NCI-H748 treated with DMSO at 0.1 percent for 48 hours (cell line): ENCODE data around the gene DIPK1C.
"Not testable (repeated sequence)": the region's sequence is repeated elsewhere in the genome, so short reads cannot be mapped to it uniquely, and the experiment has no call there.

Experiments
- DNase-seq: peaks from one replicate; lab custom pipeline; 2025; lab: John Stamatoyannopoulos, UW

The DIPK1C gene

DNA sequence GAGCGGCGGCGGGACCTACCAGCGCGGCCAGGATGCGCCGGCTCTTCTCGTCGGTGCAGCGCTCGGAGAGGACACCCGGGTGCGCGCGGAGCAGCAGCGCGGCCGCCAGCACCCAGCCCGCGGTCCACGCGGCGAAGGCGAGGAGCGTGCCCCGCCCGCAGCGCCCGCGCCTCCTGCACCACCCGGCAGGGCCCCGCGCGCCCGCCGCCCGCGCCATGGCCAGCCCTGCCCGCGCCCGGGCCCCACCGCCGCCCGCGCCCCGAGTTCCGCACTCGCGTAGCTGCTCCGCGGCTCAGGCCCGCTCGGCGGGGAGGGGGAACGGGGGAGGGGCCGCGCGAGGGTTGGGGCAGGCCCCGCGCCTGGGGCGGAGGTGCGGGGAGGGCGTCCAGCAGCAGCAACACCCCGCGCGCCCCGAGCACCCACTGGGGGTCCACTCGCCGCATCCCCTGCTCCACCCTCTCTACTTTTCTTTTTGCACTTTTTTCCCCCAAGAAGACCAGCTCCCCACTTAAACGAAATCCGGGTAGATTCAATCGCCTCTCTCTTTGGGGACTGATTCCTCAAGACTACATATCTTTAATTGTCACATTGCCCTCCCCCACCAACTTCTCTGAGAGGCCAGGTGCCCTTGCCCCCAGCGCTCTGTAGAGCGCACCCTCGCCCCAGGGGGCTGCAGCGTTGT is at the start of gene DIPK1C:
TSS of gene DIPK1C (minus strand) at position 266 of the 682 bp plus-strand sequence. CDS start at position 217, 49 bp downstream.
- DNase-seq: no peak

DNA sequence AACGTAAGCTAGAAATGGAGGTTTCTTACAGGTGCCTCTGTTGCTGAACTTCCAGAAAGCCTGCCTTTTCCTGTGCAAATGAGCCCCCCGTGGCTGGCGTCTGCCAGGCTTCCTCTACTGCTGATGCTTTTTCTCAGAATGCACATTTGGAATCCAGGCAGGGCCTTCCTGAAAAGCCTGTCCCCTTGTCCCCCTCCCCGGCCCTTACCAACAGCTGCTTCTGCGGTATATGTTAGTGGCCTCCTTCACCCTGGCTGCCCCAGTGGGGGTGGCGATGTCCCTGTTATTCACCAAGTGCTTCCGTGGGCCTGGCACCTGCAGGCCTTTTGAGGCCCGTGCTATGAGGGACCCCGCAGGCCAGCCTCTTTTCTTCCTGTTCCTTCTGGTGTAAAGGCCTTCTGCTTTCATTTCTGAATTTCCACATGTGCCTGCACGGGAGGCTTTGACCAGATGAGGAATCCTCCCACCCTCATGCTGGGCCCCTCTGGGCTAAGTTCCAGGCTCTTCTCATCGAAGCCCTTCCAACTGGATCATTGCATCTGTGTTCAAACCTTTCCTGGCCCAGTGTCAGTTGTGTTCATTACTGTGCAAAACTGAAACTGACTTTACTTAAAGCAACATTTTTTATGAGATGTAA is 49.5 kb upstream of the DIPK1C start:
- DNase-seq: no peak

DNA sequence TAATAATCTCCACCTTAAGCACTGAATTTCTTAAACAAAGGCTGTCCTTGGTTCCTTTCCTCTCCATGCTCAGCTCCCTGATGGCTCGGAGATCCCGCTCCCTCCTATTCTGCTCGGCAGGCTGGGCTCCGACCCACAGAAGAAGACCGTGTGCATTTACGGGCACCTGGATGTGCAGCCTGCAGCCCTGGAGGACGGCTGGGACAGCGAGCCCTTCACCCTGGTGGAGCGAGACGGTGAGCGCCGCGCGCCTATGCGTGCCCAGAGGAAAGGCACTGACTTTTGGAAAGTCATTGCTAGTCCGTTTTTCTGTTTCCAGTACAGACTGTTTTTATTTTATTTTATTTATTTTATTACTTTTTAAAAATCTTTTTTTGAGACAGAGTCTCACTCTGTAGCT is 48.7 kb upstream of the DIPK1C start:
- DNase-seq: no peak

DNA sequence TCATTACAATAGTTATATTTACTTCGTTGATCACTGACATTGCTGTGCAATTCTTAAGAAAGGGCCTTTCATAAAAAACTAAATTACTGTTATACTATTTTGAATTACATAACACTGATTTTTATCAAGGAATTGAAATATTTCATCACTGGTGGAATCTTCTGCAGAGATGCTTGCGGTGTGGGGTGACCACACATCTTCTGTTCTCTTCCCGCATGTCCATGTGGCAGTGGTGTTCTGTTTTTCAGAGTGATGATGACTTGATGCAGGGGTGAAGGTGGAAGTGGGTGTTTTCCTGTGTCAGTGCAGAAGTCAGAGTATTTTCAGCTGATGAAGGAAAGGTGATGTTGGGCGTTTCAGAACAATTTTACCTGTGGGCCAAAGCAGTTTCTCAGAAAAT is 46.0 kb upstream of the DIPK1C start:
- DNase-seq: no peak

DNA sequence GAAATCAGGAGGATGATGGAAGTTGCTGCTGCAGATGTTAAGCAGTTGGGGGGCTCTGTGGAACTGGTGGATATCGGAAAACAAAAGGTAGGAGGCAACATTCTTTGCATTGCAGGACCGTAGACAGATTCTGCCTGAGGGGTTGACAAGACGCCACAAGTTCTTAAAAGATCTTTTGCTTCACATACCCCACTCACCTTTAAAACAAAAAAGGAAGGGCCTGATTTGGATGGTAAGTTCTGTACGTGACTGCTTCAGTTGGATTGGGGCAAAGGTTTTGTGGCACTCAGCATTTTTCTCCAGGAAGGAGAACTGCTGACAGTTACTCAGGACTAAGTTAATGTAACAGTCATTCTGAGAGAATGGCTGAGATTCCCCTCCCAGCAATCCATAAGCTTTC is 44.3 kb upstream of the DIPK1C start:
- DNase-seq: no peak

DNA sequence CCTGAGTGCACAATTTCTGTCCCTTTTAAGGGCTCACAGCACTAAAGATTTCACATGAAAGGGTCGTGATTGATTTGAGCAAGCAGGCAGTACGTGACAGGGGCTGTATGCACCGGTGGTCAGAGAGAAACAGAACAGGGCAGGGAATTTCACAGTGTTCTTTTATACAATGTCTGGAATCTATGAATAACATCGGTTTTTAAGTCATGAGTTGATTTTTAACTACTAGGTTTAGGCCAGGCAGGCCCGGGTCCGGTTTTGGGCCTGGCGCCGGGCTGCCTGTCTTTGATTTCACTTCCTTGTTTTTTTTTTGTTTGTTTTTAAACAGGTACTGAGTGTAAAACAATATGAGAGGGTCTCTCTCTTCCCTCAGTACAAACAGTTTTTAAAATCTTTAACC is 43.7 kb upstream of the DIPK1C start:
- not testable (repeated sequence) for DNase-seq

DNA sequence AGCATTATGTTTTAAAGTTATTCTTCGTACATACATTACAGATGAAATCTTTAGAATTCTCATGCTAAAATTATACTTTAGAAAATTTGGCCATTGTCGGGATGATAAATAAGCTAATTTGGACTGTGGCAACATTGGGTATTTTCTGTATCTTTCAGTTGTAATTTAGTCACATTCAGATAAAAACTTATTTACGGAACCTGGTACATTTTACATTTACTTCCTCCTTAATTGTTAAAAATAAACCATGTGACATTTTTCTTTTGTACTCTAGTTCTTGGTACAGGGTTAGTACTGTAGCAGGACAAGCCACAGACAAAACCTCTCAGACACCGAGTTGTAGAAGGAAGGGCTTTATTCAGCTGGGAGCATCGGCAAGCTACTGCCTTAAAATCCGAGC is 43.3 kb upstream of the DIPK1C start:
- DNase-seq: no peak

DNA sequence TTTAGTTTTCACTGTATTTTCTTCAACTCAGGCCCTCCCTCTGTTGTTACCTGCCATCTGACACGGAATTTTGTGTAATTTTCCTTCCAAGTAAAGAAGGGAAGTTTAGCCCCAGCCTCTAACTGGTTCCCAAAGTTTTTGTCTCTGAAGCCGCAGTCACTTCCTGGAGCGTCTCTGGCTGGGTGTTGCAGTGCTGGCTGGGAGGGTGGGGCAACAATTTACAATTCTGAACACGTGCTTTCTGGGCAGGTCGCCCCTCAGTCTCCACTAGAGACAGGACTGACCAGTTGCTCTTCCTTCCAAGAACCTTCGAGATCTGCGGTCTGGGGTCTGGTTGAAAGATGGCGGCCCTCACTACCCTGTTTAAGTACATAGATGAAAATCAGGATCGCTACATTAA is 42.5 kb upstream of the DIPK1C start:
- no peak for DNase-seq

DNA sequence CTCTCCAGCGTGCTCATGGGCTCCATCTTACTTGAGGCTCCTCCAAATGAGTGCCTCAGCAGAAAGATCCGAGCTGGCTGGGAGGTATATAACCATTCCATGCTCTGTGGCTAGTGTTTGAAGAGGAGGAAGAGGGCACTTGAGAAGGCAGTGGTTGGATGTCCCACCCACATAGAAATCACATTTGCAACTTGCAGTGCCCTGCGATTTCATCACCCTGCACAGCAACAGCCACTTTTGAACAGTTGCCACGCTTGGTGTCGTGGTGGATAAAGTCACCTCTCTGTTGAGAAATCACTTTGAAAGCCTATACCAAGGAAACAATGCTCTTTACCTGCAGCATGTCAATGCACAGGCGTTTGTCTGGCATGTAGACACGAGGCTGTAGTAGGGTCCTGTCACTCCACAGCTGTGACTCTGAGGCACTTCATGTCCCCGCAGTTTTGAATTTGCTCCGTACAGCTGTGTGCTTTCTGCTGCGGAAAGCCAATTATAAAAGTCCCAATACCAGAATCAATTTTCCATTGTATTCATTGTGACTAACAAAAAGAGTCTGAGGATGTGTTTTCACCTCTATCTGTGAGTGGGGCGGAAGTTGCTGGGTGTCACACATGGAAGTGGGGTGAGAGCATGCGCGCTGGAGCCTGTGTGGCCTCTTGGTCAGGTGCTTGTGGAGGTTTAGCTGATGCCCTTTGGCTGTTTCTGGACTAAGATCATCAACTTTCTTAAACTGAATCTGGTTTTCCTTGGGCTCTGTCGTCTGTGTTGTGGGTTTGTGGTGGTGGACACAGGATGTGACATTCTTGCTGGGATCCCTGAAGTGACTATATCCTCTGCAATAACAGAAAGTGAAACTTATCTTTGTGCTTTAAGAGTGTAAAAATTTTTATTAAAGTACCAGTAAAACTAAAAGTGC is 41.9 kb upstream of the DIPK1C start:
- no peak for DNase-seq

DNA sequence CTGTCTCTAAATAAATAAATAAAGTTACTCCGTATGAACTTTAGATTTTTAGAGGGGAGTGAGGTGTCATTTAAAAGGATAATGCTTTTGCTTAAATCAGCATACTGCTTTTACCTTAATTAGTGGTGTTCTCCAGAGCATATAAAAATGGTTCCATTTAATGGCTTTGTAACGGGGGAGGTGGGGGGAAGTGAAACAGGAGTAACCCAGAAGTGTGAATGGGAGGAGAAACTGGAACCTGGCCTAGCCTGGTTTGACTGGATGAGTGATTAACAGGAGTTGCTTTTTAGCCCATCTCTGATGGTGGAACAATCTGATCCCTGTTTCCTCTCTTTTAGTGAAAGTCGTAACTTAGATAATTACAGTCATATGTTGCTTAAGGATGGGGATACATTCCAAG is 40.7 kb upstream of the DIPK1C start:
- DNase-seq: no peak

DNA sequence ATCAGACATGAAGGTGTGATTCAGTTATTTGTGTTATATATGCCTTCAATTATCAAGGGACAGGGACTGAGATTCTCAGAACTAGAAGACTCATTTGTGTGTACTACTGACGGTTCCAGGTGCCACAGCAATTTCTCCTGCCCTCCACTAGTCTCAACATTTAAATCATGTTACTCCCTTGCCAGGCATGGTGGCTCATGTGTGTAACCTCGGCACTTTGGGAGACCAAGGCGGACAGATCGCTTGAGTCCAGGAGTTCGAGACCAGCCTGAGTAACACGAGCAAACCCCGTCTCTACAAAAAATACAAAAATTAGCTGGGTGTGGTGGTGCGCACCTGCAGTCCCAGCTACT is 40.2 kb upstream of the DIPK1C start:
- DNase-seq: no peak

DNA sequence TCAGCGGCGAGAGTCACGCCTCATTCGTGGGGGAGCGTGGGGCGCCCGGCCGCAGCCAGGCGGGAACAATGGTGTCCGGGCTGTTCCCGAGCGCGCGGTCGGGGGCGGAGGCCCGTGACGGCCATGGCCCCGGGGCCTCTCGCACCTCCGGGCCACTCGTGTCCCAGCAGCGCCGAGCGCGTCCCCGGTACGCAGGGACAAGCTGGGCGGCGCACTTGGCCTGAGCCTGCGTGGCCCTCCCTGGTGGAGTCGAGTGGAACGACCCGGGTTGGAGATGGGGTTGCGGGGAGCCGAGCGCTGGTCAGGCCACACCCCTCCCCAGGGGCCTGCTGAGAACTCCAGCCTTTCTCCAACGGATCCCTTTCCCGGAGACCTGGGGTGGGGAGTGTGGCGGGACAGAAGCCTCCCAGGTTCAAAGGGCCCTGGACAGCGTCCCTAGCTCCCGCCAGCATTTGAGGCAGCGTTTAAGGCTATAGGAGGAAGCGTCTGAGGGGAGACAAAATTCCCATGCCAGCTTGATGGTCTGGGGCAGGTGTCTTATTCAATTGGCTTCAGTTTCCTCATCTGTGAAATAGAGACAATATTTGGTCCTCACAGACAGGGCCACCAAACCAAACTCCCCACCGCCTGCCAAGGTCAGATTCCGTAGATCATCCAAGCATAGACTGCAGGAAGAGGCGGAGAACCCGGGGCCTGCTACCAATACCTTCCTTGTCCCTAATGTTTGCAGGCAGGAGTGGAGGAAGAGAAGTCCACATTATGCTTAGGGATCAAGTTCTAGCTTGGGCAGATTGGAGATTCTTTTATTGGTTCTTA is 39.6 kb upstream of the DIPK1C start:
- DNase-seq: no peak

DNA sequence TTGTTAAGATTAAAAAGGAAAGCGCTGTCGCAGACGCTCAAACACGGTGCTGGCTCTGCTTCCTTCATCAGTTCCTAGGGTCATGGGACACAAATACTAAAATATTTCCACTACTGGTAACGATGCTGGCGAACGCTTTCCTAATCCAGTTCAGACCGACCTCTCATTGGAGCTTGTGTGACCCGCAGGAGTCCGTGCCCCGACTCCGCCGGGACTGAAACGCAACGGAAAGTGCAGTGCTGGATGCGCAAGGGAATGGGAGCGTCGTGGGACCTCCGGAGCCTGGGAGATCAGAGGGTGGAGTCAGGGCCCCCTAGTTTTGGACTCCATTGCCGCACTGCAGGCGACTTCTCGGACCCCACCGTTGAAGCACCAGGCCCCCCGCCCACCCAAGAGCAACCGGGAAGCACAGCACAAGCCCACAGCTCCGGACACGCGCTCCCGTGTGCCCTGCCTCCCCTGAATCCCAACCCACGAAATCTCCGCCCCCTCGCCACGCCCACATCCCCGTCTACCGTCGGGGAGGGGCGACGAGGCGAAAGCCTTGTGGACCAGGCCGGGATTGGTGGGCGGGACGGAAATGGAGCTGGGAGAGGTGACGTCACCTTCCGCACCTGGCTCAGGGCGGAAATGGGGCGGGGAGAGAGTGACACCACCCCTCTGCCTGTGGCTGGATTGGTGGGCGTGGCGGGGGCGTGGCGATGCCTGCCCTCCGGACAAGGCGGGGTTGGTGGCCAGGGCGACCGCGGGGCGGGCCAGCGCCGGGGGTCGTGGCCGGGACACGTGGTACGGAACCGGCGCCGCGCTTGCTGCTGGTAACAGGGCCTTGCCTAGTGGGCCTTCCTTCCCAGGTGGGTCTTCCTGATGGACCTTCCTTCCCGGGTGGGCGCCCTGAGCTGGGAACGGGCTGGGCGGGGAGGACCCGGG is 38.7 kb upstream of the DIPK1C start, which contains the start of gene CNDP2:
TSS of gene CNDP2 (plus strand) at position 783 of the 927 bp plus-strand sequence. CDS start 3,611 bp downstream, outside the sequence.
- peak; percentile 95 for DNase-seq

DNA sequence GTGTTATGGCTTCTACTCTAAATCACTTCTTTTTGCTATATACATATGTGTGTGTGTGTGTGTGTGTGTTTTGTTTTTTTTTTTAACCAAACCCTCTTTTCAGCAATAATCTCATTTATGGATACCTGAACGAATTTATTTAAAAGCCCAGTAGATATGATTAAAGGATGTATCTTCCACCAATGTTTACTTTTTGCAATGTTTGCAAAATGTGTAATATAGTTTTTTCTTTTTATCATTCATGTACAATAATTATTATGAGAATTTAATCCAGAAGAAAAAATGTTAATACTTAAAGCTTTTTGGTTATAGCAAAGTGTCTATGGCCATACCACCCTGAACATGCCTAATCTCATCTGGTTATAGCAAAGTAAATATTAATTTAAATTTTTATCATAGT is 37.4 kb upstream of the DIPK1C start:
- DNase-seq: no peak

DNA sequence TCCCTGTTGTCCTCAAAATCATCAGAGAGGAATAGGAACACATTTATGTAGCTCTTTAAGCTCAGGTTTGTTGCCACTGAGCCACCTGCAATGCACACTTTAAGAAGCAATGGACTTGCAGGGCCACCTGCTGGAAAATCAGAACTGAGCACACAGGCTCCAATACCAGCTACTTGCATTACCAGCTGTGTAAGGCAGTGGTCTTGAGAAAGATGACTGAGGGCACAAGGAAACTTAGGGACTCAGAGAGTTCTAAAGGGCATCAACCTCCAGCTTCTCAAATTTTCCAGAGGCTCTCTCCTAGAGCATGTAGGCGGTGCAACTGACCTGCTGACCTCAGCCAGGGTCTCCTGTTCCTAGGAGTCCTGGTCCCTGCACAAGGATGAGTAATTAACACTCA is 36.6 kb upstream of the DIPK1C start:
- peak; percentile 32 for DNase-seq

DNA sequence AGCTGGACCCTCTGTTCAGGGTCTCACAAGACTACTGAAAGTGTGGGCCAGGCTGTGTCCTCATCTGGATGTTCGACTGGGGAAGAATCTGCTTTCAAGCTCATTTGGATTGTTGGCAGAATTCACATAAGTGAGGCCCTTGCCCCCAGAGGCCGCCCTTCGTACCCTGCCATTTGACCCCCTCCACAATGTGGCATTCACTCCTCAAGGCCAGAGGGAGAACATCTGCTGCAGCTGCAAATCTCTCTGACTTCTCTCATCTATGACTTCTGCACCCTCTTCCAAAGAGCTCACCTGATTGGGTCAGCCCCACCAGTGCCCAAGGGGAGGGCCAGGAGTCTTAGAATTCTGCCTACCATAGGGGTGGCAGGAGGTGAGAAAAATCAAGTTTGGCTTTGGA is 35.2 kb upstream of the DIPK1C start:
- no peak for DNase-seq

DNA sequence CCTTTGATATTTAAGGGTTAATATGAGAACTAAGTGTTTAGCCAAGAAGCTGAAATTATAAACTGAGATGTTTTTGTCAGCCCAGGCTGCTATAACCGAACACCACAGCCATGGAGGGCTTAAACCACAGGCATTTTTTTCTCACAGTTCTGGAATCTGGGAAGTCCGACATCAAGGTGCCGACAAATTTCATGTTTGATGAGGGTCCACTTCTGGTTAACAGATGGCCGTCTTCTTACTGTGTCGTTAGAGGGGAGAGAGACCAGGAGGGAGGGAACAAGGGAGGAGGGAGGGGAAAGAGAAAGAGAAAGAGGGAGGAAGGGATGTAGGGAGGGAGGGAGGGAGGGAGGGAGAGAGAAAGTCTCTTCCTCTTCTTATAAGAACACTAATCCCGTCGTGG is 32.6 kb upstream of the DIPK1C start:
- no peak for DNase-seq

DNA sequence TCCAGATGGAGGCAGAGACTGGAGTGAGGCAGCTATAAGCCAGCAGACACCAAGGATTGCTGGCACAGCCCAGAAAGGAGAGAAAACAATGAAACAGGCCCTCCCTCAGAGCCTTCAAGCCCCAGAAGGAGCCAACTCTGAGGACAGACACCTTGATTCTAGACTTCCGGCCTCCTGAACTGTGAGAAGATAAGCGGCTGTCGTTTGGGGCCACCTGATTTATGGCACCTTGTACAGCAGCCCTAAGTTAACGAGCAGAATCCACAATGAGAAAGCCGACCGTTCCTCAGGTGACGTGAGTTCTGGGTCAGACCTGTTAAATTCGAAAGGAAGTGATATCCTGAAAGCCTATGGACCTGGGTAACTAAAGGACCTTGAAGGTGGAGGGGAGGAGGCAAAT is 31.8 kb upstream of the DIPK1C start:
- DNase-seq: no peak

DNA sequence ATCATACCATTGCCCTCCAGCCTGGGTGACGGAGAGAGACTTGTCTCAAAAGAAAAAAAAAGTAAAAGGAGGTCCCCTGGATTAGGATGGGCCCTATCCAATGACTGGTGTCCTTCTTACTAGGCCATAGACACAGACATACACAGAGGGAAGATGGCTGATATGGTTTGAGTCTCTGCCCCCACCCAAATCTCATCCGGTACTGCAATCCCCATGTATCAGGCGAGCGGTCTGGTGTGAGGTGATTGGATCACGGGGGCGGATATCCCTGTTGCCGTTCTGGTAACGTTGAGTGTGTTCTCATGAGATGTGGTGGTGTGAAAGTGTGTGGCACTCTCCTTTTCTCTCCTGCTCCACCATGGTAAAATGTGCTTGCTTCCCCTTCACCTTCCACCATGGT is 31.2 kb upstream of the DIPK1C start:
- DNase-seq: no peak

DNA sequence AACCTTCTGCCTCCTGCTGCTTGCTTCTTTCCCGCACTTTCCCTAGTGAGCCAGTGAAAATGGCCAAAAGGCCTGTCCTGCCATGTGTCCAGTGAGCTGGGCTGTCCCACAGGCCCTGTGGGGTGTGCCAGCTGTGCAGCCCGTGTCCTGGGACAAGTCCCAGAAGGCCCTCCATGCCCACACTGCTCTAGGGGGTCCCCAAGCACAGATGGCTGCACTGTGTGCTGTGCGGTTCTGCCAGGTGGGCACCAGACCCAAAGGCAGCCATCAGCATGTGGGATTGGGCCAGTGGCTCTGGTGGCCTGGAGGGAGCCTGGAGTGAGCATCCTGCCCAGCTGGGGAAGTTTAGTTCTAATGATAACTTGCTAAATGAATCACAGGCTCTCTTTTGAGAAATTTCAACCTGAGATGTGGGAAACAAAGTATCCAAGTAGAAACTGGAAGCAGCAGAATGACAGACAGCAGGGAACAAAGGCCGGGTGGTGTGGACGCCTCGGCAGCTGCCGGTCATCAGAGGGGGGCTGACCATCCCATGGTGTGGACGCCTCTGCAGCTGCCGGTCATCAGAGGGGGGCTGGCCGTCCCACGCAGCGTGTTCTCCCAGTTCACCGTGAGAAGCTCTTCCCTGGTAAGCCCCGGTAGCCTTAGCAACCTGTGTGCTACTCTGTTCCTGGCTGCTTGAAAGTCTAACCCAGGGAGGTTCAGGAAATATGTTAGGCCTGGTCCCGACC is 29.2 kb upstream of the DIPK1C start:
- no peak for DNase-seq
